Panc1 (cell line): ENCODE results near the gene ARL2. TPM values are rescaled to one million over a fixed set of nuclear protein-coding genes. Genes with fewer than 3 reads are reported as not detected.

Experiments used
- ATAC-seq: fragments of 200-7000 bp; cut with Tn5 transposase; 2 replicates; pipeline ENCODE4 v1.9.1; 2020; ENCODE audit warnings: mild to moderate bottlenecking, moderate library complexity
- BruUV-seq: library from RNA; stranded (reverse); fragments of 400-500 nt; replicated peaks from 2 replicates; lab custom pipeline; 2021; lab: Mats Ljungman, UMichigan
- CTCF ChIA-PET: fragments of 300-600 bp; sonication (Branson Sonifier 250); formaldehyde crosslinking; loops from one replicate; lab custom pipeline; 2022; ENCODE audit warnings: antibody characterized with exemption; lab: Charles Lee
- POLR2A ChIA-PET: fragments of 300-600 bp; sonication (Branson Sonifier 250); formaldehyde crosslinking; loops from one replicate; lab custom pipeline; 2022; ENCODE audit warnings: antibody characterized with exemption; lab: Charles Lee
- DNase-seq: peaks from one replicate; pipeline ENCODE4 v3.0.0-alpha.2; 2010; ENCODE audit warnings: low read depth, low spot score
- H3K27ac ChIP-seq: 2 replicates; pipeline ENCODE4 v1.5.1; 2011; ENCODE audit warnings: mild to moderate bottlenecking, low read length, inconsistent platforms
- H3K27me3 ChIP-seq: fragments of 200-500 bp; sonication (Bioruptor generic); 2 replicates; pipeline ENCODE4 v1.6.0; 2014; ENCODE audit warnings: low read length, inconsistent platforms; ENCODE audit not compliant: control insufficient read depth, insufficient read depth
- H3K36me3 ChIP-seq: fragments of 200-500 bp; sonication (Bioruptor generic); 2 replicates; pipeline ENCODE4 v1.5.1; 2014; ENCODE audit warnings: inconsistent platforms, mild to moderate bottlenecking, low read length, moderate library complexity; ENCODE audit not compliant: control insufficient read depth, insufficient read depth
- H3K4me1 ChIP-seq: 2 replicates; pipeline ENCODE4 v1.5.1; 2011; ENCODE audit warnings: inconsistent platforms, mild to moderate bottlenecking, low read length, moderate library complexity; ENCODE audit not compliant: control insufficient read depth, insufficient read depth
- H3K4me3 ChIP-seq, 2 experiments: 2 replicates each; pipeline ENCODE4 v1.5.1; 2011 to 2012; ENCODE audit warnings: low read depth in 2 of 2, low read length in 2 of 2, mild to moderate bottlenecking in 2 of 2, inconsistent platforms in 1 of 2, moderate library complexity in 1 of 2
- H3K9me3 ChIP-seq: fragments of 200-500 bp; sonication (Bioruptor generic); 2 replicates; pipeline ENCODE4 v1.5.1; 2014; ENCODE audit warnings: low read depth, mild to moderate bottlenecking, inconsistent platforms, low read length, moderate library complexity; ENCODE audit not compliant: control insufficient read depth, insufficient read depth
- CTCF ChIP-seq: fragments of 450-650 bp; IDR thresholded peaks from 2 replicates; pipeline ENCODE4 v1.5.1; 2017; ENCODE audit warnings: mild to moderate bottlenecking
- POLR2AphosphoS5 ChIP-seq: IDR thresholded peaks from 2 replicates; pipeline ENCODE4 v1.6.1; 2012; ENCODE audit warnings: mild to moderate bottlenecking, low read depth, low read length, moderate library complexity
- REST ChIP-seq, 2 experiments: IDR thresholded peaks; 2 replicates each; pipeline ENCODE4 v1.6.1; 2011 to 2012; ENCODE audit warnings: low read depth in 2 of 2, control low read depth in 1 of 2, low read length in 1 of 2, mild to moderate bottlenecking in 1 of 2, moderate library complexity in 1 of 2; ENCODE audit not compliant: insufficient read depth in 1 of 2
- SIN3A ChIP-seq: IDR thresholded peaks from 2 replicates; pipeline ENCODE4 v1.6.1; 2012; ENCODE audit warnings: low read depth, mild to moderate bottlenecking, low read length, moderate library complexity, borderline replicate concordance; ENCODE audit not compliant: insufficient read depth
- TCF7L2 ChIP-seq: IDR thresholded peaks from 2 replicates; pipeline ENCODE4 v1.6.1; 2011; ENCODE audit warnings: mild to moderate bottlenecking, low read depth, low read length, inconsistent platforms
- in situ Hi-C: cut with HindIII; loops from 2 replicates; pipeline ENCODE4 v1.10.0; 2016; ENCODE audit warnings: low sequenced_read_pairs, low pct_unique_long_range_greater_than_20kb
- intact Hi-C: fragments of 100-400 bp; cut with micrococcal nuclease; formaldehyde crosslinking; loops from one replicate; pipeline ENCODE4 v1.10.0; 2022; ENCODE audit not compliant: unreplicated experiment
- total RNA-seq: library from RNA; stranded (reverse); gene quantifications from one replicate; pipeline ENCODE4 v1.2.1, GENCODE V29; 2021; ENCODE audit not compliant: unreplicated experiment

Gene ARL2
- total RNA-seq, 1 experiment from 2014 or later = 177 TPM

GRCh38 chr11:64969209-64969608, 44.8 kb upstream of the ARL2 start:
- CTCF ChIA-PET = no interaction called here
- H3K27ac ChIP-seq = no peak overlapping the region
- no peaks in the 10 kb centered on the region for H3K36me3 ChIP-seq
- TF ChIP-seq POLR2AphosphoS5 (no peak), REST (IDR thresholded peaks at IDR 0.05; ENCODE audit: insufficient read depth in 1 of 2, low read depth in 2 of 2, low read length in 1 of 2) (no peak), TCF7L2 (no peak), SIN3A (no peak), CTCF (no peak)
- POLR2A ChIA-PET = interaction anchor here (0.6 kb wide), 1 partner anchor 66 kb away, joined by 3 read pairs; no protein-coding TSS in a partner anchor
- no peaks in the 10 kb centered on the region for H3K27me3 ChIP-seq
- no TSS peak for BruUV-seq
- no peak overlapping the region for H3K4me3 ChIP-seq
- intact Hi-C loops = no loop called here
- H3K4me1 ChIP-seq = no peaks in the 10 kb centered on the region
- H3K9me3 ChIP-seq = no peaks in the 10 kb centered on the region
- peak; percentile 65 for DNase-seq
- ATAC-seq = peak; percentile 50
- in situ Hi-C loops = no loop called here

- in situ Hi-C loops = no loop called here
- no peak overlapping the region for H3K27ac ChIP-seq
- H3K9me3 ChIP-seq = no peaks in the 10 kb centered on the region
- no peak for DNase-seq
- TF ChIP-seq POLR2AphosphoS5 (no peak), REST (IDR thresholded peaks at IDR 0.05; ENCODE audit: insufficient read depth in 1 of 2, low read depth in 2 of 2, low read length in 1 of 2) (no peak), CTCF (no peak), TCF7L2 (no peak), SIN3A (no peak)
- intact Hi-C loops = no loop called here
- no TSS peak for BruUV-seq
- H3K36me3 ChIP-seq = no peaks in the 10 kb centered on the region
- ChIA-PET POLR2A (no interaction called here), CTCF (interaction anchor here (0.6 kb wide), 1 partner anchor 14 kb away, joined by 11 read pairs; no protein-coding TSS in a partner anchor)
- H3K27me3 ChIP-seq = no peaks in the 10 kb centered on the region
- ATAC-seq = no peak
- H3K4me1 ChIP-seq = no peaks in the 10 kb centered on the region
- no peak overlapping the region for H3K4me3 ChIP-seq
Measured at GRCh38 chr11:64970731-64971151, 43.2 kb upstream of the ARL2 start.
